Measurements from ENCODE around the gene SLC5A6. TPM values are rescaled to one million over a fixed set of nuclear protein-coding genes. Genes with fewer than 3 reads are reported as not detected.

The SLC5A6 gene
- 31.2 and 36.2 TPM in 2 replicates for total RNA-seq
- 18.0 TPM for polyA plus RNA-seq (2012)

DNA sequence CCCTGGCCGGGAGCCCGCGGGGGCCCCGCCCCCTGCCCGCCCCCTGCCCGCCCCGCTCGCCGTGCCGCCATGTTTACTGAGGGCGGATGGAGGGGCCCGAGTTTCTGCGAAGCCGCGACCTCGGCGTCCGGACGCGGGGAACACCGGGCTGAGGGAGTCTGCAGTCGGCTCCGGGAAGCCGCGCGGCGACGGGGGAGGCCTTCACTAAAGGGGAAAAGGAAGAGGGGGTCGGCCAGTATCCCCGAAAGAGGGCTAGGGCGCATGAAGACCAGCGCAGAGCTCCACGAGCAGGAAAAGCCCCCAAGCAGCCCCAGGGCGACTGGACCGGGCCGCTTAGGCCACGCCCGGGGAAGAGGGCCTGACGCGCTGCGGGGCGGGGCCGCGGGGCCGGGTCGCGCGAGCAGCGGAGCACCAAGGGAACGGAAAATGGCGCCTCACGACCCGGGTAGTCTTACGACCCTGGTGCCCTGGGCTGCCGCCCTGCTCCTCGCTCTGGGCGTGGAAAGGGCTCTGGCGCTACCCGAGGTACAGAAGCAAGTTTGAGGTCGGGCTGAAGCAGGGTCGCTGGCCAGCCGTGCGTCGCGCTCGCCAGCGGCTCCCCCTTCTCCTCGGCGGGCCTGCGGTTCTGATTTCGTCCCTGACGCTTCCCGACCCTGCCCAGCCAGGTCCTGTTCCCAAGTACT lies at the start of gene SLC5A6, which contains the start of gene ATRAID:
SLC5A6 (minus strand) TSS at position 326 of the 683 bp plus-strand sequence. CDS start 4,618 bp downstream, outside the sequence.
ATRAID (plus strand) TSS at position 99 of the 683 bp plus-strand sequence; CDS start at position 427, 328 bp downstream.
- DNase-seq (ENCODE audit: low read depth): peak; percentile 90

- no peak for DNase-seq (ENCODE audit: low read depth)
Observed at GRCh38 chr2:27261241-27261925, 49.3 kb upstream of the SLC5A6 start.

DNA sequence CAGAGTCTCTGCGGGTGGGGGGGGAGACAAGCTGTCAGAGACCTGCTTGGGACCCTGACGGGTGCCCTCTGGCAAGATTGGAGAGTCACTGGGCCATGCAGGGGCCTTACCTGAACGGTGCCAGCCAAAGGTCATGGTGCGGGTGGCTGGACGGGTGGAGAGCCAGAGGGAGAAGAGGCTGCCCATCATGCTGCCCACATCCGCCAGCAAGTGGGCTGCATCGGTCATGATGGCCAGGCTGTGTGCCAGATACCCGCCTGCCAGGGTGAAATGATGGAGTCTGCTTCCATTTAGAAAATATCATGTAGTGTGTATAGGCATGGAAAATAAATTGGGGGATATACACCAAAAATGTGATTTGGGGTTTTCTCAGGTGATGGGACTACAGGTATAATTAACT lies 46.0 kb upstream of the SLC5A6 start:
- no peak for DNase-seq (ENCODE audit: low read depth)

- DNase-seq (ENCODE audit: low read depth): no peak
Observed at GRCh38 chr2:27256855-27257454, 44.9 kb upstream of the SLC5A6 start.

DNA sequence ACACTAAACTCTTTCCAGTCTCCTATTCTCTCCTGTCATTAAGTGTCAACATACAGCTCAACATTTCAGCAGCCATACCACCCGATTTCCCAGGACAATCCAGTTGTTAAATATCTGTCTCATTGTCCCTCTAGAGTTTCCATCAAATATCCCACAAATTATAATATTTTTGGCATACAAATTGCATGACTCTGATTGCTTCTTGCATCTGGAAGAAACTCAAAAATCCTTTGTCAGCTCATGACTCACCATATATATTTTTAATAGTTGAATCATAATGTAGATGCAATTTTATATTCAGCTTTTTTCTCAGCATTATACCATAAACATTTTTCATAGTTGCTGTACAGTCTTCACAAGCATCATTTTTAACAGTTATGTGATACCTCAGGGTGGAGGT lies 43.6 kb upstream of the SLC5A6 start:
- no peak for DNase-seq (ENCODE audit: low read depth)

DNA sequence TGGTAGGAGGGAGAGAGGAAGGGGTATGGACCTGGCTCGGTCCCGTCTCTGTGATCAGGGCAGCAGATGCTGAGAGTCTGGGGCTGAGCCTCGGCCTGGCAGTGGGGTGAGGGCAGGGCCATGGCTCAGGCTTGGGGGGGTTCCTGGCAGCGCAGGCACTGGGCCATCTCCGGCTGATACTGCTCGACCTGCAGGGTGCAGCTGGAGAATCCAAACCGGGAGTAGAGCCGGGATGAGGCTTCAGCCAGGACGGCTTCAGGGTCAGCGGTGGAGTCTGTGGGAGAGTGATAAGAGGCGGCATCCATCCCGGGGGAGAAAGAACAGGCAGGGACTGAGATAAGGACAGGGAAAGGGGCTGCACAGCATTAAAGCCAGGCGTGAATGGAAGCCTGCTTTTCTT lies 43.1 kb upstream of the SLC5A6 start:
- DNase-seq (ENCODE audit: low read depth): no peak

DNA sequence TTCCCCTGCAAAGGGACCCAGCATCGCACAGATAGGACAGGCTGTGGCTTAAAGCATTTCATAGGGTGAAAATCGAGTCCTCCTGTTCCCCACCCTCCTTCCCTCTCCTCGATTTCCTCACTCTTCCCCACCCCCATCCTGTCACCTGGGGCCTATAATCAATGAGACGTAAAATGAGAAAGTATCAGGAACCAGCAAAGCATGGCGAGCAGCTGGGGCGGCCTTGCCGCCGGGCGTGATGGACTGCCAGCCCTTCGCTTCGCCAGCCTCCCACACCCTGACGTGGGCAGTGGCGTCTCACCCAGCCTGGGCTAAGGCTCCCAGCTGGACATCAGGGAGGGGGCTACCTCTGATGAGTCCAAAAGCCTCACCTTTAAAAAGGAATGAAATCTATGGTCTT lies 39.7 kb upstream of the SLC5A6 start:
- DNase-seq (ENCODE audit: low read depth): no peak

DNA sequence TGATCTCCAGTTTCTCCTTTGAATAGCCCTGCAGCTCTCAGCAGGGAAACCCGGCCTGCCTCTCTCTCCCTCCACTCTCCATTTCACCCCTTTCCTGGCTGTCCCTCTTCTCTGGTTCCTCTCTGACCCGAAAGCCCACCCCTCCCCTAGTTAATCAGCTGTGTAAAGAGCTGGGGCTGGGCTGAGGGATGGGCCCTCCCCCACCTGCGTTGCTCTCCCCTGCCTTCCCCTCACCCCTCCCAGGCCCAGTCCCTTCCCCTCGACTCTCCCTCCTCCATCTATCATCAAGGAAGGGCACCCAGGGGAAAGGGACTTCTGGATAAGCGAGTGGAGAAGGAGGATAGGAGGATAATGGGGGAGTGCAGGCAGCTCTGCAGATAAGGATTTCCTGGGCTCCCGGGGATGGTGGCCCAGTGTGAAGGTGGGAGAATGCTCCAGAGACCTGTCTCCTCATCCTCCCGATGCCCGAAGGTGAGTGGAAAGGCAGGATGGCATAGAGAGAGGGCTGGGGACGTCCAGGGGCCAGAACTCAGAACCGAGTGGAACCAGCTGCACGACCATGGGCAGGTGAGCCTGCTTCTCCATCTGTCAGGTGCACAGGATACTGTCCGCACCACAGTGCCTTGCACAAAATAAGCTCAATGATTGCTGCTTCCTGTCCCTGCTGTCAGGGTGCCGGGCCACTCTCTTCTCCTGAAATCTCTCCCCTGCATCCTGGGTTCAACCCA lies 38.7 kb upstream of the SLC5A6 start:
- no peak for DNase-seq (ENCODE audit: low read depth)

DNA sequence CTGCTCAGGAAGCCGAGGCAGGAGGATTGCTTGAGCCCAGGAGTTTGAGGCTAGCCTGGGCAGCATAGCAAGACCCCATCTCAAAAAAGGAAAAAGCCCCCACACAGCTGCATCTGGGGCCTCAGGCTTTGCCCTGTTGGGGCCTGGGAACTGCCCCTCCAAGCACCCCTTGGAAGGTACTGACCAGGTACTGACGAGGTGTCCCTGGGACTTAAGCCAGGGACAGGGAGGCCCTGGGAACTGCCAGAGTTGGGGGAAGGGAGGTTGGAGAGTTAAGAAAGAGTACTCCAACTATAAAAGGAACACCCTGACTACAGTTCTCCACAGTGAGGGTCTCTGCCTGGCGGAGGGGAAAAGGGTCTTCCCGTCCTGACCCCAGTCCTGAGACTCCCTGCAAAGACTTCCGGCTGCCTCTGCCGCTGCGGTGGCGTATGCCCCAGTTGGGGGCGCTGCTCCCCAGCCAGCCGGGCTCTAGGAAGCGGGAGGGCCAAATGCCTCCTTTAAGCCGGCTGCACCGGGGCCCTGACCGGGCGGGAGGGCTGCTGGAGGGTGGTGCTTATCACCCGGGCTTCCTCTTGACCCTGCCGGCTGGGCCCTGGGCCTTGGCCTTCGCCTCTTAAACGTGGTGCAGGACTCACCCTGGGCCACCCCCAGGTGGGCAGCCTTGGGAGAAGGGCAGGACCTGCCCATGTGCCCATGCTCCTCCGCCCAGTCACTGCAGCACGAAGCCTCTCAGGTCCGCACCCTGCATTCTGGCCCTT lies 38.0 kb upstream of the SLC5A6 start:
- DNase-seq (ENCODE audit: low read depth): peak; percentile 36

- no peak for DNase-seq (ENCODE audit: low read depth)
Observed at GRCh38 chr2:27249159-27249890, 37.3 kb upstream of the SLC5A6 start.

DNA sequence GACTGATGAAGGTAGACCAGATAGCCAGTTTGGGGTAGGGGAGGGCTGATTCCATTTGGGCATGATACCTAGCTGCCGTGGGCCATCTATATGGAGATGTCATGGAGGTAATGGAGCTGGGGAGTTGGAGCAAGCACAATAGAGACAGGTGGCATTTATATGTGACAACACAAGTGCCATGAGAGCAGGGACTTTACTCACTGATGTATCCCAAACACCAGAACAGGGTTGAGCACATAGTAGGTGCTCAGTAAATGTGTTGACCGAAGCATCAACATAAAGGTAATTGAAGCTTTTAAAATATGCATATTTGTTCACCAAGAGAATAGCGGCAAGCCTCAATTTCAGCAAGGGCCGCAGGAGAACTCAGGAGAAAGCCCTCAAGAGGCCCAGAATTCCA lies 35.8 kb upstream of the SLC5A6 start:
- DNase-seq (ENCODE audit: low read depth): no peak

GRCh38 chr2:27245626-27246025 lies 33.6 kb upstream of the SLC5A6 start:
- no peak for DNase-seq (ENCODE audit: low read depth)

GRCh38 chr2:27245116-27245515 lies 33.0 kb upstream of the SLC5A6 start:
- DNase-seq (ENCODE audit: low read depth): no peak

- peak; percentile 72 for DNase-seq (ENCODE audit: low read depth)
Observed at GRCh38 chr2:27243391-27244130, 31.5 kb upstream of the SLC5A6 start.

DNA sequence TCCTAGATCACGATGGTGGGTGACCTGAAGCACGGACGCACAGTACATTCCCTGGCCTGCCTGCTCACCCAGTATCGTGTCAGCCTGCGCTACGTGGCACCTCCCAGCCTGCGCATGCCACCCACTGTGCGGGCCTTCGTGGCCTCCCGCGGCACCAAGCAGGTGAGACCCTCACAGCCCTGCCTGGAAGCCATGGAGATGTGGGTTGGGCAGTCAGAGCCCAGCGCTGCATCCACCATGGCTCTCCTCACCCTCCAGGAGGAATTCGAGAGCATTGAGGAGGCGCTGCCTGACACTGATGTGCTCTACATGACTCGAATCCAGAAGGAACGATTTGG lies 30.5 kb upstream of the SLC5A6 start:
- no peak for DNase-seq (ENCODE audit: low read depth)

DNA sequence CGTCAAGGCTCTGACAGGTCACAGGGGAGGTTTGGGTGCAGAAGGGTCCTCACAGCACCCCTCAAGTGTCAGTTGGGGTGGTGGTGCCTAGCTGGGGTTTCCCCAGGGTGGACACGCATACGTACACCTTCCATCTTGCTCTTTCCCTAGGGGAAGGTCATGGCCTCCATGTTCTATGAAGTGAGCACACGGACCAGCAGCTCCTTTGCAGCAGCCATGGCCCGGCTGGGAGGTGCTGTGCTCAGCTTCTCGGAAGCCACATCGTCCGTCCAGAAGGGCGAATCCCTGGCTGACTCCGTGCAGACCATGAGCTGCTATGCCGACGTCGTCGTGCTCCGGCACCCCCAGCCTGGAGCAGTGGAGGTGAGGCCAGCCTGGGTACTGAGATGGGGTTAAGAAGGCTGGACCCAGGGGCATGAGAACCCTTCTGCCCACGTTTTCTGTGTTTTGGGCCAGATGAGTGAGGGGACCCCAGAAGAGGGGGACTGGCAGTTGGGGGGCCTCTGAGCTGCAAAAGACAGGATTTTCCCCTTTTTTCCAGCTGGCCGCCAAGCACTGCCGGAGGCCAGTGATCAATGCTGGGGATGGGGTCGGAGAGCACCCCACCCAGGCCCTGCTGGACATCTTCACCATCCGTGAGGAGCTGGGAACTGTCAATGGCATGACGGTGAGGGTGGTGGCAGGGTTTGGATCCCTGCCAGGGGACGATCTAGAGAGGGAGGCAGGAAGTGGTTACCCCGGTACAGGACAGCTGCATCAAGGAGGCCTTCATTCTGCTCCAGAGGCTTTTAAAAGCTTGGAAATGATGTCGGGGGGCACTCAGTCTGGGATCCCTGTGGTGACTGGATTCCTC lies 29.9 kb upstream of the SLC5A6 start:
- DNase-seq (ENCODE audit: low read depth): peak; percentile 71

DNA sequence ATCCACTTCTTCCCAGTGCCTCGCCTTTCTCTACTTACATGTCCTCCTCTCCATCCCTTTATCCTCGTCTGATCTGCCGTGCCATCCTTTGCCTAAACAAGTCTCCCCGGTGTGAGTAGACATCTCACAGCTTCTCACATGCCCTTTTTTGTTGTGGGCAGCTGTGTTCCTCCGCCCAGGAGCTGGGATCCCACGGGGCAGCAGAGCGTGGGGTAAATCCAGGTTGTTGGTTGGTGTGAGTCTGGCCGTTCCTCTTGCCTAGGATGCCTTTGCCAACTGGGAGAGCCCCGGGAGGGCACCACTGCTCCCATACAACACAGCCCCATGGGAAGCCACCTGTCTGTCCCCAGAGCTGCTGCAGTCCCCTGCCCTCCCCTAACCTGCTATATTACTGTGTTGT lies 28.3 kb upstream of the SLC5A6 start:
- DNase-seq (ENCODE audit: low read depth): no peak

DNA sequence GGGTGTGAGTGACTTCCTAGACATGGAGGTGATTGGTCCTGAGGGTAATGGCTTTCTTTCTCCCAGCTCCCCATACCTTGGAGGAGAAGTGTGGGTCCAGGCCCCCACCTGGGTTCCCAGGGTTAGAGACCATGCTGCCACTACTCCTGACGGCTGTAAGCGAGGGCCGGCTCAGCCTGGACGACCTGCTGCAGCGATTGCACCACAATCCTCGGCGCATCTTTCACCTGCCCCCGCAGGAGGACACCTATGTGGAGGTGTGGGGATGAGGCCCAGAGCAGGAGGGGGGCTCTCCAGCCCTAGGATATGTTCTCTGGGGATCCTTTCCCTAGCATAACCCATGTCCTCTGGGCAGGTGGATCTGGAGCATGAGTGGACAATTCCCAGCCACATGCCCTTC lies 26.9 kb upstream of the SLC5A6 start:
- DNase-seq (ENCODE audit: low read depth): no peak
